H1 (cell line): ENCODE measurements around the gene VAPB. TPM values are rescaled to one million over a fixed set of nuclear protein-coding genes. Genes with fewer than 3 reads are reported as not detected.

Experiments used
- ASH2L ChIP-seq: fragments of 200-600, 300-600 bp; sonication (generic); IDR thresholded peaks from one replicate; pipeline ENCODE4 v1.7.1; 2017; ENCODE audit warnings: low read length
- CHD7 ChIP-seq: fragments of 300-600 bp; sonication (generic); IDR thresholded peaks from 2 replicates; pipeline ENCODE4 v1.7.1; 2012; ENCODE audit warnings: low read length, moderate library complexity, mild to moderate bottlenecking, inconsistent platforms; ENCODE audit not compliant: insufficient replicate concordance
- CREB1 ChIP-seq: IDR thresholded peaks from 2 replicates; pipeline ENCODE4 v1.6.1; 2012; ENCODE audit warnings: inconsistent platforms
- EGR1 ChIP-seq: IDR thresholded peaks from 2 replicates; pipeline ENCODE4 v1.6.1; 2011; ENCODE audit warnings: low read depth, low read length, borderline replicate concordance
- FOSL1 ChIP-seq: IDR thresholded peaks from 2 replicates; pipeline ENCODE4 v1.6.1; 2011; ENCODE audit warnings: mild to moderate bottlenecking, low read depth, low read length, moderate library complexity; ENCODE audit not compliant: insufficient read depth
- KDM1A ChIP-seq: fragments of 200-600, 300-600 bp; sonication (generic); IDR thresholded peaks from 2 replicates; pipeline ENCODE4 v1.7.1; 2016; ENCODE audit warnings: mild to moderate bottlenecking, low read length, borderline replicate concordance
- POLR2A ChIP-seq, 2 experiments: IDR thresholded peaks; 1 replicate in 1 of 2; 2 replicates in 1 of 2; pipeline ENCODE4 v1.6.1; 2011; ENCODE audit warnings: low read depth in 2 of 2, low read length in 2 of 2, mild to moderate bottlenecking in 2 of 2; ENCODE audit errors: control extremely low read depth in 1 of 2
- RBBP5 ChIP-seq: IDR thresholded peaks from 2 replicates; pipeline ENCODE4 v1.7.1; 2012; ENCODE audit warnings: low read depth, mild to moderate bottlenecking, inconsistent platforms, low read length, moderate library complexity, borderline replicate concordance
- RNF2 ChIP-seq: fragments of 200-900, 300-1000 bp; sonication (generic); IDR thresholded peaks from 2 replicates; pipeline ENCODE4 v1.7.1; 2016; ENCODE audit warnings: borderline replicate concordance, low read depth, mild to moderate bottlenecking, antibody characterized with exemption, low read length; ENCODE audit not compliant: poor library complexity, severe bottlenecking; ENCODE audit errors: missing control alignments
- SIN3A ChIP-seq, 2 experiments: IDR thresholded peaks in 1 of 2; conservative IDR thresholded peaks in 1 of 2; 2 replicates each; pipeline ENCODE4 v1.6.1; 2011 to 2012; ENCODE audit warnings: low read length in 2 of 2, improper control_type of control experiment in 1 of 2, low read depth in 1 of 2, mild to moderate bottlenecking in 1 of 2
- TAF7 ChIP-seq: optimal IDR thresholded peaks from 2 replicates; pipeline ENCODE3; 2011; ENCODE audit warnings: low read depth, mild to moderate bottlenecking, inconsistent platforms, low read length, moderate library complexity, borderline replicate concordance
- polyA plus RNA-seq, 7 experiments: library from polyadenylated mRNA; depleted of rRNA in 3 of 7; stranded (reverse) in 5 of 7; unstranded in 2 of 7; fragments of >200 nt in 5 of 7; fragments of 200-250 nt in 2 of 7; gene quantifications; 1 replicate in 5 of 7; 2 replicates in 1 of 7; 4 replicates in 1 of 7; pipeline versions ENCODE4 v1.2.1 to v1.2.3, GENCODE V29; 2011 to 2013; ENCODE audit warnings: missing spikeins in 2 of 7, mixed read lengths in 2 of 7
- total RNA-seq: library from RNA; stranded (reverse); fragmentation: NEBNext Ultra II Directional; extraction: Animal tissue kit (Norgen Biotek cat#: 25700); gene quantifications from 2 replicates; pipeline ENCODE4 v1.2.1, GENCODE V29; 2021

The VAPB gene
- total and polyA plus RNA-seq, 2 of the 8 experiments (the other 6 are each of a cell fraction or from before 2014, with no cell fraction given), result 24.4 to 62.8 TPM

- TF ChIP-seq CHD7 (no peak), TAF7 (no peak), ASH2L (no peak), RNF2 (no peak), FOSL1 (no peak), POLR2A (IDR thresholded peaks at IDR 0.05; ENCODE audit: control extremely low read depth in 1 of 2, low read depth in 2 of 2, low read length in 2 of 2) (no peak), SIN3A (conservative IDR thresholded peaks at IDR 0.05 in 1 of 2, IDR thresholded peaks at IDR 0.05 in 1 of 2; ENCODE audit: low read depth in 1 of 2, low read length in 2 of 2) (no peak), CREB1 (no peak), EGR1 (no peak), RBBP5 (no peak), KDM1A (no peak)
Measured at GRCh38 chr20:58349570-58349969, 39.5 kb upstream of the VAPB start (continued).
